ENCODE measurements around the gene DUS1L. TPM values are rescaled to one million over a fixed set of nuclear protein-coding genes. Genes with fewer than 3 reads are reported as not detected.

DUS1L gene
- total RNA-seq, 1 donor, result 56.1 TPM

DNA sequence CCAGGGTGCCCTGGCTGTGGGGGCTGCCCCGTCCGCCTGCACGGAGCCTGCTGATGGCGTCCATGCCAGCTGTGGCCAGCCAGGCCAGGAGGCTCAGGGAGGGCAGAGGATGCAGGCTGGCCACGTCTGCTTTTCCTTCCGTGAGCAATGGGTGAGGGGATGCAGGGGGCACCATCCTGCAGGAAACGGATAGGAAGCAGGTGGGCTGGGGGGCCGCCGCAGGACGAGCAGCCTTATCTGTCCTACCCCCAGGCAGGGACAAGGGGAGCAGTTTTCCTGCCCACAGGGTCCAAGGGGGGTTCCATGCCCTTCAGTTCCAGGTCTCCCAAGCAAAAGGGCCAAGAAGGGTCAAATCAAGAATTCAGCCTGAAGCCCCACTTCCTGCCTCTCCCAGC lies 6.8 kb downstream of the DUS1L start:
- TF ChIP-seq, protein P1, sequence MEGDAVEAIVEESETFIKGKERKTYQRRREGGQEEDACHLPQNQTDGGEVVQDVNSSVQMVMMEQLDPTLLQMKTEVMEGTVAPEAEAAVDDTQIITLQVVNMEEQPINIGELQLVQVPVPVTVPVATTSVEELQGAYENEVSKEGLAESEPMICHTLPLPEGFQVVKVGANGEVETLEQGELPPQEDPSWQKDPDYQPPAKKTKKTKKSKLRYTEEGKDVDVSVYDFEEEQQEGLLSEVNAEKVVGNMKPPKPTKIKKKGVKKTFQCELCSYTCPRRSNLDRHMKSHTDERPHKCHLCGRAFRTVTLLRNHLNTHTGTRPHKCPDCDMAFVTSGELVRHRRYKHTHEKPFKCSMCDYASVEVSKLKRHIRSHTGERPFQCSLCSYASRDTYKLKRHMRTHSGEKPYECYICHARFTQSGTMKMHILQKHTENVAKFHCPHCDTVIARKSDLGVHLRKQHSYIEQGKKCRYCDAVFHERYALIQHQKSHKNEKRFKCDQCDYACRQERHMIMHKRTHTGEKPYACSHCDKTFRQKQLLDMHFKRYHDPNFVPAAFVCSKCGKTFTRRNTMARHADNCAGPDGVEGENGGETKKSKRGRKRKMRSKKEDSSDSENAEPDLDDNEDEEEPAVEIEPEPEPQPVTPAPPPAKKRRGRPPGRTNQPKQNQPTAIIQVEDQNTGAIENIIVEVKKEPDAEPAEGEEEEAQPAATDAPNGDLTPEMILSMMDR (IDR thresholded peaks at IDR 0.05; ENCODE audit: insufficient read depth, low read depth, low read length), result no peak
- no peak for DNase-seq (ENCODE audit: low read depth)
- no peak overlapping the region for H3K4me3 ChIP-seq (ENCODE audit: low read depth, low read length)

DNA sequence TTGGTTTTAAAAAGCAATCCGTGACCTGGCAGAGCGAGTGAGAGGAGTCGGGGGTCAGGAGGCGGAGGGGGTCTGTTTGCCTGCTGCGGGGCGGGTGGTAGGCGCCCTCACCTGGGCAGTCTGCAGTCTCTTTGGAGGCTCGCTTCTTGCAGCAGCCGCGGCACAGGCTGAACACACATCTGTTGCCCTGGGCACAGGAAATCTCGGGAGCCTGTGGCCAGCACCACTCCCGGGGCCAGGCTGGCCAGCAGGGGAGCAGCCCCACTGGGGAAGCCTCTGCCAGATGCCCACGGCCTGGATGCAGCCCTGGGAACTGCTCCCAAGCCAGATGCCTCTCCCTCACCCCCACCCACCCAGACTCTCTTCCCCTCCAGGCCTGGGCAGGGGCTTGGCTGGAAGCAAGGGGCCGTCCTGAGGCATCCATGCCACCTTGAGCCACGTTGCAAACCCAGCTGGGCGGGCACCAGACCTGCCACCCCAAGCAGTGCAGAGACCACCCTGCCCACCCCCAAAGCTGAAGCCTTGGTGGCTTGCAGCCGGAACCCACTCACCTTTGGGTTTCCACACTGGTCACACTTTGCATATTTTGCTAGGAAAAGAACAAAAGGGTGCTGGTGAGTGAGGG lies 7.3 kb downstream of the DUS1L start:
- no peak for DNase-seq (ENCODE audit: low read depth)
- TF ChIP-seq, protein P1 (IDR thresholded peaks at IDR 0.05; ENCODE audit: insufficient read depth, low read depth, low read length), result no peak
- H3K4me3 ChIP-seq (ENCODE audit: low read depth, low read length), result no peak overlapping the region

DNA sequence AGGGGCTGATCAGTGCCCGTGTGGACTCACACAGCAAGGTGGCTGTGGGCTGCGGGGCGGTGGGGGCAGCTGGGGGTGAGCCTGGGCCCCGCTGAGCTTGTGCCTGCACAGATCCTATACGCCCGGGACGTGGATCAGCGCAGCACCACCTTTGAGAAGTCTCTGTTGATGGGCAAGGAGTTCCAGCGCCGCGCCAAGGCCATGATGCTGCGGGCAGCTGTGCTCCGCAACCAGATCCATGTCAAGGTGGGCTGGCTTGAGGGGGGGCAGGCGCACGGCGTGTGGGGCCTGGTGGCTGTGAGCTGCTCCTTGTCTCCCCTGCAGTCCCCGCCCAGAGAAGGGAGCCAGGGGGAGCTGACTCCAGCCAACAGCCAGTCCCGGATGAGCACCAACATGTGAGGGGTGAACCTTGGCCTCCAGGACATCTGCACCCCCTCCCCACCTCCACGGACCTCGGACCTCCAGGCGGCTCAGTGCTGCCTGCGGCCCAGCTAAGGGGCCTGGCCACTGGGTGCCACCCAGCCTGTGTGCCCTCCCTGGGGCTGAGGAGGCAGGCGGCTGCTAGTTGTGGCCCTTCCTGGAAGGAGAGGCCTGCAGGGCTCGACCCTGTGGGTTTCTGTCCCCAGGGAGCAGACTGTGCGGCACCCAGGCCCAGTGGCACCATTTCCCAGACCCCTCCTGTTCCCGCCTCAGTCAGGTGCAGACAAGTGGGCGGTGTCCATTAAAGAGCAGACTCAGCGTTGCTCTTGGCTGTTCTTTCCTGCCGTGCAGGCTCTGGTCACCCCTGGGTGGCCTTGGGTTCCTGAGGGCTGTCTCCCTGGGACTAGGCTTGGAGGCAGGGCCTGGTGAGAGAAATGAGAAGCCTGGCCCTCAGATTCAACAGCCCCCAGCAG lies 8.6 kb downstream of the DUS1L start:
- no peak overlapping the region for H3K4me3 ChIP-seq (ENCODE audit: low read depth, low read length)
- no peak for DNase-seq (ENCODE audit: low read depth)
- TF ChIP-seq, protein P1 (IDR thresholded peaks at IDR 0.05; ENCODE audit: insufficient read depth, low read depth, low read length), result no peak

DNA sequence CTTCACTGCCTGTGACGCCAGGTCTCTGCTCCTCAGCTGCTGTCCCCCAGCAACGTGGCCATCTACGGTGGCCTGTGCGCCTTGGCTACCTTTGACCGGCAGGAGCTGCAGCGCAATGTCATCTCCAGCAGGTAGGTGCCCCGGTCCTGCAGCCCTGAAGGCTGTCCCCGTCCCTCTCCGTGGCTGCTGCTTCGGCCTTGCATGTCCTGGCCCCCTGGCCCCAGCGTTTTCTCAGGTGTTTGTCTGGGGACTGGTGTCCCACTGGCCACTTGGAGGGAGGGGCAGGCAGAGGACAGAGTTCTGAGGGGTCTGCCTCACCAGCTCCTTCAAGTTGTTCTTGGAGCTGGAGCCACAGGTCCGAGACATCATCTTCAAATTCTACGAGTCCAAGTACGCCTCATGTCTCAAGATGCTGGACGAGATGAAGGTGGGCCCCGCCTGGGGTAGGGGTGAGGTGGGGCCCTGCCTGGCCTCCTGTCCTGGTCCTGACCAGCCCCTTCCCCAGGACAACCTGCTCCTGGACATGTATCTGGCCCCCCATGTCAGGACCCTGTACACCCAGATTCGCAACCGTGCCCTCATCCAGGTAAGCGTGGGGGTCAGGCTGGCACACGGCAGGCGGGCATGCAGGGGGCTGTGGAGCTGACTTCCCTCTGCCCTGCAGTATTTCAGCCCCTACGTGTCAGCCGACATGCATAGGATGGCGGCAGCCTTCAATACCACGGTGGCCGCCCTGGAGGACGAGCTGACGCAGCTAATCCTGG lies 9.5 kb downstream of the DUS1L start:
- H3K4me3 ChIP-seq (ENCODE audit: low read depth, low read length), result no peak overlapping the region
- TF ChIP-seq, protein P1 (IDR thresholded peaks at IDR 0.05; ENCODE audit: insufficient read depth, low read depth, low read length), result no peak
- DNase-seq (ENCODE audit: low read depth), result no peak

DNA sequence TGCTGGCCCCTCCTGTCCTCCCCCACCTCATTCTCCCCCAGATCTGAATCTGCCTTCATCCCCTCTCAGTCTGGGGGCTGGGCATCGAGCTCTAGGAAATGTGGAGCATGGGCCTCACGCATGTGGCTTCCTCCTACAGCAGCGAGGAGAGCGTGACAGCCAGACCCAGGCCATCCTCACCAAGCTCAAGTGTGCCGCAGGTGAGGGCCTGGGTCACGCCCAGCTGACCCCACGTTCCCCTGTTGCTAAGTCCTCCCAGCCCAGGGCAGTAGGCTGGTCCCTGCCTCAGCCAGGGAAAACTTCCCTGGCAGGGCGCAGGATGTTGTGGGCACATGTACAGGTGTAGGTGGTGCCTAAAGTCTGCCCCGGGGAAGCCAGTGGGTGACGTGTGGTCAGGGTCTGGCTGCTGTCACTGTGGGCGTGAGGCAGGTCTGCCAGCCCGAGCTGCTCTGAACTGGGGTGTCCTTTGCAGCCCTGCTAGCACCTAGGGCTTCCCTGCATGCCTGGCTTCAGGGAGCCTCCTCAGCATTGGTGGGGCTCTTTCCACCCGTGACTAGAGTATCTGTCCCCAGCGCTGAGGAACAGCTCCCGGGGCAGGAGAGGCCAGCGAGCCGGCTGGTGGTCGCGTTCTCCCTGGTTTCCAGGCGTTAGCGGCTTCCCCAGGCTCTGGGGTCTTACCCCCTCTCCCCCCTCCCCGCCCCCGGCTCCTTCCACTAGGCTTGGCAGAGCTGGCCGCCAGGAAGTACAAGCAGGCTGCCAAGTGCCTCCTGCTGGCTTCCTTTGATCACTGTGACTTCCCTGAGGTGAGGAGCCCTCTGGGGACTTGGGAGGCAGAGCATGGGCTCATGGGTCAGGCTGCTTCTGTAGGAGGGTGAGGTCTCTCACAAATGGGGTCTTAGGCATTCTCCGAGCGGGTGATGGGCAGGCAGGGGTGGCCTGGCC lies 10.3 kb downstream of the DUS1L start:
- TF ChIP-seq, protein P1 (IDR thresholded peaks at IDR 0.05; ENCODE audit: insufficient read depth, low read depth, low read length), result no peak
- no peak for DNase-seq (ENCODE audit: low read depth)
- H3K4me3 ChIP-seq (ENCODE audit: low read depth, low read length), result no peak overlapping the region
